ENCODE measurements around the gene RILPL2. TPM values are rescaled to one million over a fixed set of nuclear protein-coding genes. Genes with fewer than 3 reads are reported as not detected.

RILPL2 gene
- total RNA-seq, 1 experiment from 2014 or later = 1.1 TPM

GRCh38 chr12:123444092-123445026, 7.9 kb upstream of the RILPL2 start:
- H3K36me3 Mint-ChIP-seq = no peaks in the 10 kb centered on the region
- H3K27me3 Mint-ChIP-seq (ENCODE audit: low read depth) = no peaks in the 10 kb centered on the region
- H3K27ac Mint-ChIP-seq = no peak overlapping the region
- DNase-seq (ENCODE audit: low spot score) (no peak), ATAC-seq (no peak)
- ChIA-PET CTCF (no interaction called here), POLR2A (no interaction called here)
- TF ChIP-seq RELA (CRISPR knock-in tag; IDR thresholded peaks at IDR 0.05; ENCODE audit: borderline replicate concordance) (no peak), NFATC4 (CRISPR knock-in tag; IDR thresholded peaks at IDR 0.05) (no peak), ZNF512 (CRISPR knock-in tag; IDR thresholded peaks at IDR 0.05; ENCODE audit: borderline replicate concordance) (no peak), PRDM15 (CRISPR knock-in tag; IDR thresholded peaks at IDR 0.05) (no peak), IRF2 (CRISPR knock-in tag; IDR thresholded peaks at IDR 0.05; ENCODE audit: borderline replicate concordance, low read depth) (no peak)
- no peaks in the 10 kb centered on the region for H3K9me3 Mint-ChIP-seq
- H3K4me3 Mint-ChIP-seq = no peak overlapping the region
- H3K4me1 Mint-ChIP-seq = peaks cover 3% of the 10 kb centered on the region

GRCh38 chr12:123442774-123443173, 6.3 kb upstream of the RILPL2 start:
- no peaks in the 10 kb centered on the region for H3K9me3 Mint-ChIP-seq
- no peak overlapping the region for H3K27ac Mint-ChIP-seq
- CTCF ChIA-PET = no interaction called here
- H3K36me3 Mint-ChIP-seq = no peaks in the 10 kb centered on the region
- H3K4me3 Mint-ChIP-seq = no peak overlapping the region
- POLR2A ChIA-PET = no interaction called here
- peaks cover 3% of the 10 kb centered on the region for H3K4me1 Mint-ChIP-seq
- peaks cover 5% of the 10 kb centered on the region for H3K27me3 Mint-ChIP-seq (ENCODE audit: low read depth)
- DNase-seq (ENCODE audit: low spot score) (no peak), ATAC-seq (no peak)
- TF ChIP-seq AR (CRISPR knock-in tag; IDR thresholded peaks at IDR 0.05) (no peak), GRHL2 (CRISPR knock-in tag; IDR thresholded peaks at IDR 0.05; ENCODE audit: insufficient replicate concordance, severe bottlenecking) (no peak), FOXJ3 (CRISPR knock-in tag; IDR thresholded peaks at IDR 0.05; ENCODE audit: borderline replicate concordance) (no peak), ESRRA (CRISPR knock-in tag; IDR thresholded peaks at IDR 0.05; ENCODE audit: borderline replicate concordance) (no peak), SOX15 (CRISPR knock-in tag; IDR thresholded peaks at IDR 0.05) (no peak), CDX4 (CRISPR knock-in tag; IDR thresholded peaks at IDR 0.05; ENCODE audit: borderline replicate concordance) (no peak), ZNF263 (CRISPR knock-in tag; IDR thresholded peaks at IDR 0.05; ENCODE audit: low read depth) (no peak), OVOL2 (CRISPR knock-in tag; IDR thresholded peaks at IDR 0.05; ENCODE audit: borderline replicate concordance) (no peak), E2F5 (CRISPR knock-in tag; IDR thresholded peaks at IDR 0.05) (no peak), JAZF1 (CRISPR knock-in tag; IDR thresholded peaks at IDR 0.05) (no peak), TCF7 (CRISPR knock-in tag; IDR thresholded peaks at IDR 0.05; ENCODE audit: low read depth) (no peak), ATF6 (CRISPR knock-in tag; IDR thresholded peaks at IDR 0.05) (no peak), TEAD4 (CRISPR knock-in tag; IDR thresholded peaks at IDR 0.05) (no peak)
